Stimulated activated CD4-positive, alpha-beta T cell treated with anti-CD3 and anti-CD28 coated beads, Interleukin-2, amount 100 ng/mL, for 24 hours (primary cell): ENCODE results near the gene RASGEF1B.
A peak's percentile ranks its signal among the peaks of the same experiment; 100 is the strongest.
"Not testable (repeated sequence)": the region's sequence is repeated elsewhere in the genome, so short reads cannot be mapped to it uniquely, and the experiment has no call there.

Experiments used
- DNase-seq, 2 donors: peaks; one replicate each; pipeline ENCODE4 v3.0.0-alpha.2; 2020

RASGEF1B gene

DNA sequence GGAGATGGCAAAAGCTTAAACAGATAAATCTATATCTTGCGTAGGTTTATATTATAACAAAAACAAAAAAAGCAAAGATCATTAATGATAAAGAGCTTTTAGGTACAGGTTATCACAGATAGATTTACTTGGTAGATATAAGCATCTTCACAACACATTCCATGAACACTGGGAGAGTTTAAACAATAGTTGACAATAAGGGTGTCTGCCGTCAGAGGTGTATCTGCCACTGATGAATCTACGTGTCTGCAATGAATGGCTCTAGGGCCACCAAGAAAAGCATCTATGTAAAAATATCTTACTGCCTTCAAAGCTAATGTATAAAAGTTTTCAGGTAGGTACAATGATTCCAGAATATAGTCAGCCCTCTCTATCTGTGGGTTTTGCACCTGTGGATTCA is 43.7 kb downstream of the RASGEF1B start:
- DNase-seq, result no peak

DNA sequence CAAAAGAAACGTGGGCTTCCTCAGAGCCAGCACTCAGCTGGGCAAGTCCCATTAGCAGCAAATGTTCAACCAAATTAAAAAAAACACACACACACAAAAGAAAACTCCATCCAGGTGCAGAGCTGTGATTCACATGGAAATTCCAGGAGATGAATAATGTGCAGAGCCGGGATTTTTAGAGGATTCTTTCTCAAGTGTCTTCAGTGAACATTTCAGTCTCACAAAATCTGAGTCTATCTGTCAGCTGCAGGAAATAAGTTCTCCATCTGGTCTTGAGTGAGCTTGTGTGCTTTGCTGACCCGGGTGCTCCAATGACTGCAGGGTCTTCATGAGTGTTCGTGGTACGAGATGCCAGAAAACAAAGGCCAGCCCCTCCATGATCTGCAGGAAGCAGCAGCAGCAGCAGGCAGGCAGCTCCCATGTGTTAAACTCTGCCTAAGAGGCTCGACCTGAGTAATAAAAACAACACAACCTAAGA is 44.3 kb downstream of the RASGEF1B start:
- DNase-seq, result no peak

DNA sequence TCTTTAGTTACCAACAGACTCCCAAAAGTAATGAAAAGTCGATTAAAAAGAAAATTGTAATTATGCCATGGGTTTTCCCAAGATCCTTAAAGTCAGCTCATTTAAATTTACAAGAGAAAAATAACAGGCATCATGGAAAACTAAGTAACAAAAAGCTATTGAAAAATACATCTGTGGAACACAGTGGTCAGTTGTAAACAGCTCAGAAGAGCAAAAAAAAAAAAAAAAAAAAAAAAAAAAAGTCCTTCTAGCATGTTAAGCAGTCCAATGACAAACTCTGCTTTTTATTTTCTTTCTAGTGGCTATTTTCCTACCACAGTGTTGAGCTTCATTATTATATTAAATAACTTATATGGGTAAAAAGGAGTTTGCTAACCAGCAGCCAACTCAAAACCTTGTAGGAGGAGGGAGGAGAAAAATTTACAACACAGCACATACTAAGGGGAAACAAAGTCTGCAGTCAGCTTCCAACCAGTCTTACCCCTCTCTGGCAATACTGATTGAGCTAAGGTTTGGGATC is 44.9 kb downstream of the RASGEF1B start:
- DNase-seq, result no peak

DNA sequence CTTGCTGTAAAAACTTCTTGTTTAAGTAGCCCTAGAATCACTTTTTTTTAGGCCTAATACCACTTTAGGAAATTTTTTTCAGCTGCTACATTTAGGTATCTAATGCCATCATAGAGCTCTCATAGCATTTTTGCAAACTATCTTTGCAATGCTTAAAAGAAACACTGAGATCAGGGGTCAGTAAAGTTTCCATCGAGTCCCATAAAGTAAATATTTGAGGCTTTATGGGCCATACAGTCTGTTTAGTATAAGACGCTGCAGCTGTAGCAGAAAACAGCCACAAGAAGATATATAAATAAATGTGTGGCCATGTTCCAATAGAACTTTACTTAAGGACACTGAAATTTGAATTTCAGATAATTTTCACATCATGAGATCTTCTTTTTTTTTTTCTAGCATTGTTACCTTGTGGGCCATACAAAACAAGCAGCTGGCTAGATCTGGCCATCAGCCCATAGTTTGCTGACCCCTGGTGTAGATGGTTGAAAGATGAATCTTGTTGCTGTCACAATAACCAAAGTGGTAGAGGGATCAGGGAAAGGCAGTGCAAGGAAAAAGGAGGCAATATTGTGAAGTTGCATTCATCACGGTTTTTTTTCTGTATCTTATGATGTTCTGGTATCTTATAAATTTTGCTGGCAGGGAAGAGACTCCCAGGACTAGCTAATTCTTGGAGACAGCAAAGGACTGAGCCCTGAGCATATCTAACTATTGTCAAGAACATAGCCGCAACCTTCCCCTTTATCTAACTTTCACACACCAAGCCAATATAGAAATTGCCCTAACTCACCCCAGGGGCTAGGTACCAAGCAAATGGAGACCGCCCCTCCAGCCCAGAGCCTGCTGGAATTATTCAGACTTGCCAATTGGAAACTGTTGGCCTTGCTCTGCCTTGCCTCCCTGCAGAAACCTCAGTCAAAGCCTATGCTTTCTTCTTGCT is 46.6 kb downstream of the RASGEF1B start:
- no peak for DNase-seq

DNA sequence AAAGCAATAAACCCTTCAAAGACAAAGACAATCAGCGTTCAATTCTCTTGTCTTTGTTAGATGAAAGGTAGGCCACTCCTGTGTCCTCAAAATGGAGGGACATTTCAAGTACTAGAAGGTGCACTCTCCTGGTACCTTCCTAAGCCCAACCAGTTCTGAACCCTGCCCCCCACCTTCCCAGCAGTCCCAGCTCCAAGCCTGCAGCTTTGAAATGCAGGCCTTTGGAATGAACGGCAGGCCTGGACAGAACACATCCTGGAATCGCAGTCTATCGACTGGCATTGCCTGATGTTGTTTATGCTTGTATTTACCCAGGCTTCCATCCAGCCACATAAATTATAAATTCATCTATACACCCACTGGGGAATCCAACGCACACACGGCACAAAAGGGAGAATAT is 47.4 kb downstream of the RASGEF1B start:
- no peak for DNase-seq

DNA sequence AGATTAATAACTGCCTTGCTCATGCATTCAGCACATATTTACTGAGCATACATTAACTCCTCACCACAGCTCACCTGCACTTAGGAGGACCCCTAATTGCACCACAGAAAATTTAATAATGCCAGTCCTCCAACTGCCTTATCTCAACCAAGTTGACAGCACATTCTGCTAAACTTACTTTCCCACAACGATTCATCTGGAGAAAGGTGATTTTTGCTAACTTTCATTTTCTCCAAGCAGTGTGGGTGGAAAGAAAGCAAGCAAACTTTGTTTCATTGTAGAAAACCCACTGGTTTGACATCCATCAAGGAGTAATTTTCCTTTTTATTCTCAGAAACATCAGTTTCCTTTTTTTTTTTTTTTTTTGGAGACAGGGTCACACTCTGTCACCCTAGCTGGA is 49.1 kb downstream of the RASGEF1B start:
- no peak for DNase-seq

DNA sequence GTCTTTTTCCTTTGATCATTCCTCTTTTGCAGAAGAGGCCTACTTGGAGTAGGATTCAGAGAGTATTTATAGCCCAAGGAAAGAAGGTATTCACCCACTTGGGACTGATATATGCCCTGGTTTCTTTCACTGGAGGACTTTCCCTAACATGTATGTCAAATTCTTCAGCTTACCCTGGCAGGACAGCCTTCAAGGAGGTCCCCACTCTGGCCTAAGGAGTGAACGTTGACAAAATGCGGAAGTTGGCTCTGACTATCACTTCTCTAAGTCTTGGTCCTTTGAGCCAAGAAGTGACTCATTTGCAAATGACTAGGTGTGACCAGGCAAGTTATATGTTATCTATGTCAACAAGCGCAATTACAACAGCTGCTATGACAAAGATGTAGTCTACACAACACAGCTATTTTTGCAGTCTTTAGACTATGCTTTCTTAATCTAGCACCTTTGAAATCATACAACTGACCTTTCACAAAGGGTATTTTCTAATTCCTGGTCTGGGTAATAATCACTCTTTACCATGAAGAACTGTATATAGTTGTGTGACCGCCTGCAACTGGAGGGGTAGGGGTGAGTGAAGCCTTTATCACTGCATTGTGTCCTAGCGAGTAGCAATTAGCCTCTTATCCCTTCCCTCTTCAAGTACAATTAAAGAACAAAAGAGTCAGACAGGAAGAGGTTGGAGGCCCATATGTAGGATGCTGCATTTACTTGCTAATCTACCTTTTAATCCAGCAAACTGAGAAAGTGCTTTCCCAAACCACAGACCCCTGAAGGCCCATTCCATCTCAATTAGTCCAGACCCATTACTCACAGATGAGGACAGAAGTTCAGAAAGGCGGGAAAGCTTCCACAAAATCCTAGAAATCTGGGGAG is 50.1 kb downstream of the RASGEF1B start:
- no peak for DNase-seq

DNA sequence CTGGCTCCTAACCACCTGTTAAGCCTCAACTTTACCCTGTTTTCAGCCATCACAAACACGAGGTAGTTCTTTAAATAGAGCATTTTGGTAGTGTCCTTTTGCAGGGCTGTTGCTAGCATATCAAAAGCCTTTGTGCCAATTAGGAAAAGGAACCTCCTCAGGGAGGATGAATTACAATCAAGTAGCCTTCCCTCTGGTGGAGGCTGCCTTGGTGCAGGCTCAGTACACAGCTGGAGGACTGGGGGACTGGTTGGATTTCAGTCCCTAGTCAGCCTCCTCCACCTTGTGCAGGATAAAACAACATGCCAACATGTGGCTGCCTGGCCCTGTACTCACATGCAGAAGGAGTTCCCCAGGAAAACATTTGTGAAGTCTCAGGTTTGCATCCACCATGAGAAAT is 53.1 kb downstream of the RASGEF1B start:
- DNase-seq, result no peak

DNA sequence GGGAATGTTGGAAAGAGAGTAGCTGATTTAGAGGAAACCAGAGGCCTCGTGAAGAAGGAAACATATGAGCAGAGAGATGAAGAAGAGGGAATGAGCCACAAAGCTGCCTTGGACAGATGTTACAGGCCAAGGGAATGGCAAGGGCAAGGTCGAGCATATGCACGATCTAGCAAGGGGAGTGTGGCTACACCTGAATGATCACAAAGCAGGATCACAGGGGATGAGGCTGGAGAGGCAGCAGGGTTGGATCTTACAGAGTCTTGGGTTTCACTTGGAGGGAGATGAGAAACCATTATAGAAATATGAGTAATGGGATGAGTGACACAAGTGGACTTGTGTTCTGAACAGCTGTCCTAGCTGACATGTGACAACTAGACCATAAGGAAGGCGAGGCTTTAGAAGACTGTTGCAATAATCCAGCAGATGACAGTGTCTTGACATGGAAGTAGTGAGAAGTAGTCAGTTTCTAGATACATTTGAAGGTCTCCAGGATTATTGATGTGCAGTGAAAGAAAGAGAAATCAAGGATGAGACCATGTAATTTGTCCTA is 58.7 kb downstream of the RASGEF1B start:
- DNase-seq, result no peak

DNA sequence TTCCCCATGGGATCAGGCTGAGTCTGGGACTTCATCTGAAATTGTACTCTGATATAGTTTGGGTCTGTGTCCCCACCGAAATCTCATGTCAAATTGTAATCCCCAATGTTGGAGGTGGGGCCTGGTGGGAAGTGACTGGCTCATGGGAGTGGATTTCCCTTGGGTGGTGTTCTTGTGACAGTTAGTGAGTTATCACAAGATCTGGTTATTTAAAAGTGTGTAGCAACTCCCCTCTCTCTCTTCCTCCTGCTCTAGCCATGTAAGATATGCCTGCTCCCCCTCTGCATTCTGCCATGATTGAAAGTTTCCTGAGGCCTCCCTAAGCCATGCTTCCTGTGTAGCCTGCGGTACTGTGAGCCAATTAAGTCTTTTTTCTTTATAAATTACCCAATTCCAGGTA is 61.0 kb downstream of the RASGEF1B start:
- no peak for DNase-seq

DNA sequence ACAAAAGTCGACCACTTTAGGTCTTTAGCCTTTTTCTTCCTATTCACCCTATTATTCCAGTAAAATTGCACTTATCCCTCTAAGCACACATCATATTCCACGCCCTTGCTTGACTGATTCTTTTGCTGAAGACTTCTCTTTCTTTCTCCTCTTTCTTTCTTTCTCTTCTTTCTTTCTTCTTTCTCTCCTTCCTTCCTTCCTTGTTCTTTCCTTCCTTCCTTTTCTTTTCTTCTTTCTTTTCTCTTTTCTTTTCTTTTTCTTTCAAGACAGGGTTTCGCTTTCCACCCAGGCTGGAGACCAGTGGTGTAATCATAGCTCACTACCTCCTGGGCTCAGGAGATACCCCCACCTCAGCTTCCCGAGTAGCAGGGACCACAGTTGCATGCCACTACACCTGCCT is 61.9 kb downstream of the RASGEF1B start:
- DNase-seq, result no peak

DNA sequence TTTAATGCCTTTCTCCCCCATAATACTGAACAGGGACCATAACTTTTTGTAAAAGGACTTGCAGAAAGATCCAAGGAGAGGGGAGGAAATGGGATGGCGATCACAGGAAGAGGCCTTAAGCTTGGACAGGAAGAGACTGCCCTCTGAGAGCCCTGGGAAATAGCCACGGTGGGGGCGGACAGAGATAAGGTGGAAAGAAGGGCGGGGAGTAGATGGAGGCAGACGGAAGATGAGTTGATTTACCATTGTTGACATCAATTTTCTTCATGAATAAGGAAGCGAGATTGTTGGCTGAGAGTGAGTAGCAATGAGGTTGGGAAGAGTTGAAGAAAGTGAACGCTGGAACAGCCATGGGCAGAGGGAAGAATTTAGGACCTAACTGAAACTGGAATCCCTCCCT is 63.4 kb downstream of the RASGEF1B start:
- DNase-seq, result no peak

DNA sequence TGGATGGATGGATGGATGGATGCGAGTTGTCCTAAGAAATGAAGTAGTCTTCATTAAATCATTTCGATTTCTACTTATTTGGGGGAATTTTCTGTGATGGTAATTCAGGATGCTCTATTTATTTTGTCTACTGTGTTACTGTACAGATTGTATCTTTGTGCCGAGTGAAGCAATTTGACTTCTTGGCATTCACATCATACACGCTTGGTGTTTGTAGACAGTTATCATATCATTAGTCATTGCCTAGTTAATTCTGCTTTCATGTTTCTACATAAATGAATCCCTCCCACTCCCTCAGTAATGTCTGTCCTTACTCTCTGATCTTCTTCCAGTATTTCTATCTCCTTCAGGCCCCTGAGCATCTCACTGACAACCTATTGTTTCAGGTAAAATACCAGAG is 64.0 kb downstream of the RASGEF1B start:
- no peak for DNase-seq

DNA sequence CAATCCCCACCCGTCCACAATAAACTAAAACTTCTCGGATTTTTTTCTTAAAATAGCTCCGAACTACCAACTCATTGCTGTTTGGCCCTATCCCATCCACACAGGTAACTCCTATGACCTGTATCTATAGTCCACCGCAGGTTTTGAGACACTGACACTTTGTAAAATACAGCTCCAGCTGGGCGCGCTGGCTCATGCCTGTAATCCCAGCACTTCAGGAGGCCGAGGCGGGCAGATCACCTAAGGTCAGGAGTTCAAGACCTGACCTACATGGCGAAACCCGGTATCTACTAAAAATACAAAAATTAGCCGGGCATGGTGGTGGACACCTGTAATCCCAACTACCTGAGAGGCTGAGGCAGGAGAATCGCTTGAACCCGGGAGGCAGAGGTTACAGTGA is 65.2 kb downstream of the RASGEF1B start:
- DNase-seq, result not testable (repeated sequence)

DNA sequence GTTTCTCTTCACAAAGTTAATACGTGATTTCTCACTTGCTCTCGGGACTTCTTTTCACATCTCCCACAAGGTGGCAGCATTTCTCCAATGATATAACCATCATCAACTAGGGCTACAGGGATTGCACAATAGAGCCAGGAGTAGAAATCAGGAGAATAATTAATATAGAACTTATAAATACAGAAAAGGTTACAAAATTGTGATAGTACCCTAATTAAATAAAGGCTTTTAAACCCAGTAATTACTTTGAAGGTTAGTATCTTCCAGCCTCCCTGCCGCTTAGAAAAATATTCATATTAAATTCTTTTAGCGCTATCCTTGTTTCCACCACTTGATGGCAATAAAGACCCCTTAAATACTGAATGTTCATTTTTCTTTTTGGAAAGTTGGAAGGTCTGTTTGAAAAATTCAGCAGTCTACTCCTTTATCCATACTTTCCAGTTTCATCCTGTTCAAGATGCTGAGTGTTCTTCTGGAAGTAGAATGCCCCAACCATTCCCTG is 65.8 kb downstream of the RASGEF1B start:
- DNase-seq, result peak in 1 of 2 donors; percentile 38

DNA sequence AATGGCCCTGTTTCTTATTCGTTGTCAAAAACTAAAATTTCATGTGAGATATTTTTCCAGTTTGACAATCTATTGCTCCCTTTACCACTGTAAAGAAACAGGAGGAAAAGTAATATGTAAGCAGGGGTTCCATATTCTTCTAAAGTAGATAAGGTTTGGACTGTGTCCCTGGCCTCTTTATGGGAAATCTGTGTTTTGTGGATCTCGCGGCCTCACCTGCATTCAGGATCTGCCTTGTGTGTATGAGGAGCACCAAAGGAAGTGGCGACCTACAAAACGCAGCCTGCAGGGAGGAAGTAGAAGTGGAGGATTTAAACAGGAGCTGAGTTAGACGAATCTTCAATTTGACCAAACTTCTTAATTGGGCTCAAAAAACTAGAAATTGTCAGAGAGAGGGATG is 67.0 kb downstream of the RASGEF1B start:
- no peak for DNase-seq

DNA sequence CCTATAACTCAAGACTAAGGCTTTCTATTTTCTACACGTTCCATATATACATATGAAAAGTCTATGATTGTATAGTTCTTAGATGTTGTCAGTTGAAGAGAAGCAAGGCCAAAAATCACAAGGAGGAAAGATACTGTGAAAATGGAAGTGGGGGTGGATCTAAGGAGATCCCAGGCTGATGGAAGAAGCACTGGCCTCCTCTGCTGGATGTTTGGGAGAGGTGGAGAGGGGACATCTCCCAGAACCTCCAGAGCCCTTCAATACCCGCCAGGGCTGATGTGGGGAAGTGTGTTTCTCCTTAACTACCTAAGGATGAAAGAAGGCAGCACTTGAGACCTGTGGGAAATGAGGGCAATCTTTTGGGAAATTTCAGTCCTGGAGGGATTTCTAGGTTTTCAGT is 67.4 kb downstream of the RASGEF1B start:
- no peak for DNase-seq

DNA sequence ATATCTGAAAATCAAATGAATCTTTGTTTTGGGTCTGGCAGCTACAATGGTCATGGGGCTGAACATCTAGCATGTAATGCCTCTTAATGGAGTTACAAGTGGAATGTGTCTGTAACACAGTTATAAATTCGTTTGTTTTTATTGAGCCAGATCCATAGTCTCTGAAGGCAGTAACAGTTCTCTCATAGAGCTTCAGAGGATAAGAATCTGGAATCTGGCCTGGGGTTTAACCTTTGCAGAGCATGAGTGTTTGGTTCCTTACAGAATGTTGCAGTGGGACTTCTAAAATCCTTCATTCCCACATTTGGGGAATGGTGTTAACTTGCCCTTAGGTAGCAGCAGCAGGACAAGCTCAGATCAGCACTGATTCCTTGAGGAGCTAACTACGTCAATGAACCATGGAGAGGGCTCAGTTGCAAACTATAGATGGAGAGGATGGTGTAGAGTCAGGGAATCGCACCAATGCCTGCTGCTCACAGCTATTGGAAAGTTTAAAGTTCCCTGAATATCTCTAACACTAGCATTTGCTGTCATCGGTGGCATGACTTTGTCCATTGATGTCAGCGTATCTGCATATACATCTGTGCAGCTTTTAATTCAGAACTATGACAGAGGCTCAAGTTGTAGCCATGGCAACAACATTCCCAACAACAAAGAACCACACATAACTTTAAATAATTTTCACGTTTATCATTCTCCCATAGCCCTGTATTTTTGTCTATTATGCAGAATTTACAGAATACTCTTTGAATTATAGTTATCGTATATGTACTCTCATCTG is 72.2 kb downstream of the RASGEF1B start:
- DNase-seq, result no peak

DNA sequence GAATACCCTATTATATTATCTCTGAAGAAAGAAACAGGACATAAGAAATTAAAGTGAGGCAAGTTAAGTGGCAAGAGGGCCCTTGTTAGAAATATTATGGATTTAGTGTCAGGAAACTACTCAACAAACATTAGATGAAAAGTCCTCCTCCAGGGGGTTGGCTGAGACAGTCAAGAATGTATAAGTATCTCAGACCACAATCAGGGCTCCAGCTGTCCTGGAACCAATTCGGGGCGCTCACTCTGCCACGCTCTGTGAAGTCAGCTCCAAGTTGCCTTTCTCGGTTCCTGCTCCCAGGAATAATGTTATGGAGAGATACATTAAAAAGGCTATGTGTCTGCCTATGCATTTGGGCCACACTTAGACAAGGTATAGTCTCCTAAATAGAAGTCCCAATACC is 73.3 kb downstream of the RASGEF1B start:
- no peak for DNase-seq

DNA sequence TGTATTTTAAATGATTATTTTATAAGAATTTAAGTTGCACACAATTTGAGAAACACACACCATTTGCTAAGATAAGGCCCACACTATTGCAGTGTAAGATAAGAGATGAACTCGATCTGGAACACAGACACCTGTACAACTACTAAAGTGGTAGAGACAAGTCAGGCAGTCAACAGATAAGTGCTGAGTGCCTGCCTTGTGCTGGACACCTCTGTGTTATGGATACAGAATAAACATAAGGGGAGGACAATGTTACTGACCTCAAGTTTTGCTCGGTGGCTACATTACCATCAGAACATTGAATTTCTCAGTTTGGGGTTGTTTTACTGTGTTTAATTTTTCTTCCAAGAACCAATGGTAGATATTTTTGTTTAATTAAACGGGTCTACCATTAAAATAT is 74.1 kb downstream of the RASGEF1B start:
- DNase-seq, result no peak

DNA sequence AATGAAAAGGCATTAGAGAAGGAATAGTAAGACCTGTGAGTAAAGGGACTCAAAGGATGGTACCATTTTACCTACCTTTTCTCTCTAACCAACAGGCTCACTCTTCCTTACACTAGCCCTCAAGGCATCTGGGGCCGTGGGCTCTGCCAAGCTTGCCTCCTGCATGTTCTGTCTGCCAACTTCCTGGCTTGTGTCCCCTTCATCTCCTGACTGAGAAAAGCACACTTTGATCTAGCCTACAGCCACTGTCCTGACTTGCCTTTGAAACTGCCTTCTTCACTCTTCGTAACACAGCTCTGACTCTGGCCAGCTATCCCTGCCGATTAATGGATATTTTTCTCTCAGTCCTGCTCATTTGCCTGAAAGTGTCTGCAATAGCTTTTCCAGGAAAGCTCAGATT is 76.5 kb downstream of the RASGEF1B start:
- DNase-seq, result no peak

DNA sequence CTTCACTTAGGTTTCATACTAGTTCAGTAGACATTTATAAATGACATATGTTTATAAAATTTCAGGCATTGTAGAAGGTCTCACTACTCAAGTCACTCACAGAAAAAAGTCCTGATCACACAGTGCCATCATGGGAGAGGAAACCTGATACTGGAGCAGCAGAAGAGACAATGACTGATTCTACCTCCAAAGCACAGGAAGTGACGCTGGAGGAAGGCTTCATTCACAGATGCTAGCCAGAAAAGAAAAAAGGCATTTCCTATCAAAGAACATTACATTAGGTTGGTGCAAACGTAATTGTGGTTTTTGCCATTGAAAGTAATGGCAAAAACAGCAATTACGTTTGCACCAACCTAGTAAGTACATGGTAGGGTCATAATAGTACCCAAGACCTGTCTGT is 79.5 kb downstream of the RASGEF1B start:
- DNase-seq, result no peak
